Measurements from ENCODE around the gene KRT7. TPM values are rescaled to one million over a fixed set of nuclear protein-coding genes. Genes with fewer than 3 reads are reported as not detected.

The KRT7 gene
- total RNA-seq, 3 donors from 2014 or later = 1.0 to 6.4 (median 1.7) TPM

DNA sequence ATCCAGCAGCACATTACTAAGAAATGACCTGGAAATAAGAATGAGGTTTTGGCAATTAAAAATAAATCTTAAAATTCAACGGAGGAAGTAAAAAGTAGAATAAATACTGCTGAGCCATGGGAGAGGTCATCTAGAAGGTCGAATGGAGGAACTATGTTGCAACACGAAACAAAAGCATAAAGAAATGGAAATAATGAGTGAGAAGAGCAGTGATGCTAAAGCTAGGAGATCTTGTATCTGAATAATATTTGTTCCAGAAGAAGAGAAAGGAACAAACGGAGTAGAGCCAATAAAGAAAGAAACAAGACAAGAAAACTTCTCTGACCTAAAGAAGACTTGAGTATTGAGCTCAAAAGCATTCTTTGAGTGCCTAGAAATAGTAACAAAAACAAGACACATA, 6.6 kb upstream of the KRT7 start:
- Histone ChIP-seq H3K4me1 (ENCODE audit: low read depth) (no peaks in the 10 kb centered on the region), H3K9me3 (no peaks in the 10 kb centered on the region), H3K36me3 (ENCODE audit: low read depth) (no peaks in the 10 kb centered on the region), H3K4me3 (no peak overlapping the region)
- TF ChIP-seq, protein P1, sequence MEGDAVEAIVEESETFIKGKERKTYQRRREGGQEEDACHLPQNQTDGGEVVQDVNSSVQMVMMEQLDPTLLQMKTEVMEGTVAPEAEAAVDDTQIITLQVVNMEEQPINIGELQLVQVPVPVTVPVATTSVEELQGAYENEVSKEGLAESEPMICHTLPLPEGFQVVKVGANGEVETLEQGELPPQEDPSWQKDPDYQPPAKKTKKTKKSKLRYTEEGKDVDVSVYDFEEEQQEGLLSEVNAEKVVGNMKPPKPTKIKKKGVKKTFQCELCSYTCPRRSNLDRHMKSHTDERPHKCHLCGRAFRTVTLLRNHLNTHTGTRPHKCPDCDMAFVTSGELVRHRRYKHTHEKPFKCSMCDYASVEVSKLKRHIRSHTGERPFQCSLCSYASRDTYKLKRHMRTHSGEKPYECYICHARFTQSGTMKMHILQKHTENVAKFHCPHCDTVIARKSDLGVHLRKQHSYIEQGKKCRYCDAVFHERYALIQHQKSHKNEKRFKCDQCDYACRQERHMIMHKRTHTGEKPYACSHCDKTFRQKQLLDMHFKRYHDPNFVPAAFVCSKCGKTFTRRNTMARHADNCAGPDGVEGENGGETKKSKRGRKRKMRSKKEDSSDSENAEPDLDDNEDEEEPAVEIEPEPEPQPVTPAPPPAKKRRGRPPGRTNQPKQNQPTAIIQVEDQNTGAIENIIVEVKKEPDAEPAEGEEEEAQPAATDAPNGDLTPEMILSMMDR (IDR thresholded peaks at IDR 0.05) = no peak
- intact Hi-C loops (cut with DNase I, micrococcal nuclease) = no loop called here
- DNase-seq = no peak
- no peak for ATAC-seq

DNA sequence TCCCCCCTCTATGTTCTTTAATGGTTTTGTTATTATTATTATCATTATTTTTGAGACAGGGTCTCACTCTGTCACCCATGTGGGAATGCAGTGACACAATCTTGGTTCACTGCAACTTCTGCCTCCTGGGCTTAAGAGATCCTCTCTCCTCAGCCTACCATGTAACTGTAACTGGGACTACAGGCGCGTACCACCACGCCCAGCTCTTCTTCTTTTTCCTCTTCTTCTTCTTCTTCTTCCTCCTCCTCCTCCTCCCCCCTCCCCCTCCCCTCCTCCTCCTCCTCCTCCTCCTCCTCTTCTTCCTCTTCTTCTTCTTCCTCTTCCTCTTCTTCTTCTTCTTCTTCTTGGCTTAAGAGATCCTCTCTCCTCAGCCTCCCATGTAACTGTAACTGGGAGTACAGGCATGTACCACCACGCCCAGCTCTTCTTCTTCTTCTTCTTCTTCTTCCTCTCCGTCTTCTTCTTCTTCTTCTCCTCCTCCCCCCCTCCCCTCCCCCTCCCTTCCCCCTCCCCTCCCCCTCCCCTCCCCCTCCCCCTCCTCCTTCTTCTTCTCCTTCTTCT, 5.4 kb upstream of the KRT7 start:
- ATAC-seq (no peak), DNase-seq (no peak)
- intact Hi-C loops (cut with DNase I, micrococcal nuclease) = no loop called here
- Histone ChIP-seq H3K4me1 (ENCODE audit: low read depth) (peaks cover 2% of the 10 kb centered on the region), H3K36me3 (ENCODE audit: low read depth) (no peaks in the 10 kb centered on the region), H3K4me3 (no peak overlapping the region), H3K9me3 (no peaks in the 10 kb centered on the region)
- TF ChIP-seq, protein P1 (IDR thresholded peaks at IDR 0.05) = no peak

DNA sequence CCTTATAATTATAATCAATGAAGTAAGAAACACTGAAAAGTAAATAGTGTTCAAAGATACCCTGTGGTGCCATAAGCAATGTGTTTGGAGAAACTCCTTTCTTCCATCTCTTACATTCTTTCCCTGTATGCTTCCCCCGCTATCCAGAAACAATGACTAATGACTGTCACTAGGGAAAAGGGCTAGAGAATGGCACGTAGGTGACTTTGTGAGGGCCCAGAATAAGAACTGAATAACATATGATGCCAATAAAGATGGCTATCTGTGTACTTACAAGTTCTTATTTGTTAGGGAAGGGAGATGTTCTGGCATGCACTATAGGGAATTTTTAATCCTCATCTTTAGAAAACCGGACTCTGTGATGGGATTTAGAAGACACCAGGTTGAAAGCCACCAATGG, 4.7 kb upstream of the KRT7 start:
- no peaks in the 10 kb centered on the region for H3K36me3 ChIP-seq (ENCODE audit: low read depth)
- no peak overlapping the region for H3K4me3 ChIP-seq
- ATAC-seq = no peak
- H3K9me3 ChIP-seq = no peaks in the 10 kb centered on the region
- H3K4me1 ChIP-seq (ENCODE audit: low read depth) = peaks cover 9% of the 10 kb centered on the region
- TF ChIP-seq, protein P1 (IDR thresholded peaks at IDR 0.05) = no peak
- no peak for DNase-seq
- intact Hi-C loops (cut with DNase I, micrococcal nuclease) = no loop called here

DNA sequence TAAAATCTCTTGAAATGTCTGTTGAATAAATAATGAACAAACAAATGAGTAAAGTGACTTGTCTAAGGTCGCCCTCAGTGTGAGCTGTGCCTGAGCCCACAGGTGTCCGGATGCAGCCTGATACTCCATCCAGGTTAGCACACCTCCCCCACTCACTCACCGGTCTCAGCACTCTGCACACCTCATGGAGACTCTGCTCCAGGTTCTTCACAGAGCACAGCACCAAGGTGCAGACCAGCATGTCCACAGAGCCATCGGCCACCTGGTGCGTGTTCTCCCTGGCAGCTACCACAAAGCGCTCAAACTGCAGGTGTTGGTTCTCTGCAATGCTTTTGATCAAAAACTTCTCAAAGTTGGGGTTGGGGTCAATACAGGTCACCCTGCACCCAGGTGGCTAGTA, 4.1 kb upstream of the KRT7 start:
- TF ChIP-seq, protein P1 (IDR thresholded peaks at IDR 0.05) = no peak
- DNase-seq (no peak), ATAC-seq (no peak)
- no peaks in the 10 kb centered on the region for H3K9me3 ChIP-seq
- no peaks in the 10 kb centered on the region for H3K36me3 ChIP-seq (ENCODE audit: low read depth)
- H3K4me3 ChIP-seq = no peak overlapping the region
- intact Hi-C loops (cut with DNase I, micrococcal nuclease) = no loop called here
- H3K4me1 ChIP-seq (ENCODE audit: low read depth) = peaks cover 9% of the 10 kb centered on the region

DNA sequence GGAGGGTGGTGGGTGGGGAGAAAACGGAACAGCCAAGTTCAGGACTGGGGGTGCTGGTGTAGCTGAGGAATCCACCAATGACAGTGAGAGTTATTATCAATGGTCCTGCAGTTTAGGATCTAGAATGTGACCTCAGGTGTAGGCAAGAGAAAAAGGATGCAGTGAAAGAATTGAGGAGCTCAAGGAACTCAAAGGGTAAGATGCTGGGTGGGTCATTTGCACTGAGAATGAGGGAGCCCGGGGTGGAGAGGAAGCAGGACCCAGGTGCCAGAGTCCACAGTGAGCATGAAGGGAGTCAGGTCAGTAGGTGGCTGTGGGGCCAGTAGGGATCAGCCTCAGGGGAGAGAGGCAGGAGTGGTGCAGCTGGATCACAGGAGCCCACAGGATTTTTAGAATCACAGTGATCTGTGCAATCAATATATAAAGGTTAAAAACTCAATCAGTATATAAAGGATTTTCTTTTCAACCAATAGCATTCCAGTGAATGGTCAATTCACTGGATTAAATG, 3.2 kb upstream of the KRT7 start:
- intact Hi-C loops (cut with DNase I, micrococcal nuclease) = no loop called here

More for the DNA sequence above, 3.2 kb upstream of the KRT7 start:
- Histone ChIP-seq H3K4me3 (no peak overlapping the region), H3K36me3 (ENCODE audit: low read depth) (no peaks in the 10 kb centered on the region), H3K9me3 (no peaks in the 10 kb centered on the region), H3K4me1 (ENCODE audit: low read depth) (peaks cover 9% of the 10 kb centered on the region)
- DNase-seq = no peak
- no peak for ATAC-seq
- TF ChIP-seq, protein P1 (IDR thresholded peaks at IDR 0.05) = no peak
